ENCODE data around the gene MAPKAP1.

DNA sequence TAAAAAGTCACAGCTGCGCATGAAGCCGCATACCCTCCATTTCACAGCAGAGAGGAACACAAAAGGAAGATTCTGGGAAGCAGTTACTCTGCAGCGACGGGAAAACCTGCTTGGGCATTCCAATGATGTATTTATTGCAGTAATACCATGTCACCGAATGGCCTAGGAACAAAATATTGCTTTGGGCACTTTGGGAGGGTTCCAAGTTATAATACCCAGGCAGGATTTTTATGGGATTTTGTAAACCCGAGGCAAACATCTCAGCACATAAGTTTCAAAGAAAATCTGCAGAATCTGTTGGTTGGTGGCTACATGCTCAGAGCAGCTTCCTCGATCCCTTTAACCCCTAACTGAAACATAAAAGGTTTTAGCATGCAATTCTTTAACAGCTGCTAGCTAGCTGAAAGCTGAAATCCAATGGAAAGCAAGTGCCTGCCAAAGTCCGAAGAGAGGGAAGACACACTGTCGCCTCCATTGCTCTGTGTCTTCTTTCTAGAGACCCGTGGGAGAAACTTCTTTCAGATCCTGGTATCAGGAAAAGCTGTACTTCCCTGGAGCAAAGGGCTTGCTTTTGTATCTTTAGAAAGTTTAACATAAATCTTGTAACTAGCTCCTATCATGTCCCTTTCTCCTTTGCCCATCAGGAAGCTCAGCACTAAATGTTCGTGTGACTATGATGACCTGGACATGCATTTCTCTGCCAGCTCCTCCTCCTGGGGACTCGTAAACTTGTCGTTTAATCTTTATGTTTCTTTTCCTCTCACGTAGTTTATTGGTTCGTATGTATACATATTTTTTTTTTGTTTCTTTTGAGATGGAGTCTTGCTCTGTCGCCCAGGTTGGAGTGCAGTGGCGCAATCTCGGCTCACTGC, 195.0 kb downstream of the MAPKAP1 start:
- no peak for TF ChIP-seq EP300 (IDR thresholded peaks at IDR 0.05)
- TF ChIP-seq, protein P1, sequence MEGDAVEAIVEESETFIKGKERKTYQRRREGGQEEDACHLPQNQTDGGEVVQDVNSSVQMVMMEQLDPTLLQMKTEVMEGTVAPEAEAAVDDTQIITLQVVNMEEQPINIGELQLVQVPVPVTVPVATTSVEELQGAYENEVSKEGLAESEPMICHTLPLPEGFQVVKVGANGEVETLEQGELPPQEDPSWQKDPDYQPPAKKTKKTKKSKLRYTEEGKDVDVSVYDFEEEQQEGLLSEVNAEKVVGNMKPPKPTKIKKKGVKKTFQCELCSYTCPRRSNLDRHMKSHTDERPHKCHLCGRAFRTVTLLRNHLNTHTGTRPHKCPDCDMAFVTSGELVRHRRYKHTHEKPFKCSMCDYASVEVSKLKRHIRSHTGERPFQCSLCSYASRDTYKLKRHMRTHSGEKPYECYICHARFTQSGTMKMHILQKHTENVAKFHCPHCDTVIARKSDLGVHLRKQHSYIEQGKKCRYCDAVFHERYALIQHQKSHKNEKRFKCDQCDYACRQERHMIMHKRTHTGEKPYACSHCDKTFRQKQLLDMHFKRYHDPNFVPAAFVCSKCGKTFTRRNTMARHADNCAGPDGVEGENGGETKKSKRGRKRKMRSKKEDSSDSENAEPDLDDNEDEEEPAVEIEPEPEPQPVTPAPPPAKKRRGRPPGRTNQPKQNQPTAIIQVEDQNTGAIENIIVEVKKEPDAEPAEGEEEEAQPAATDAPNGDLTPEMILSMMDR (IDR thresholded peaks at IDR 0.05), result no peak
